Stimulated activated CD8-positive, alpha-beta memory T cell treated with anti-CD3 and anti-CD28 coated beads, Interleukin-12 subunit alpha, Interleukin-12 subunit beta, amount 100 ng/mL, for 24 hours (primary cell): Measurements from ENCODE around the gene SPHK1.
A peak's percentile ranks its signal among the peaks of the same experiment; 100 is the strongest.
"Not testable (repeated sequence)": the region's sequence is repeated elsewhere in the genome, so short reads cannot be mapped to it uniquely, and the experiment has no call there.

ENCODE experiments used
- DNase-seq: peaks from one replicate; pipeline ENCODE4 v3.0.0-alpha.2; 2020; ENCODE audit errors: extremely low read depth

The SPHK1 gene, protein sequence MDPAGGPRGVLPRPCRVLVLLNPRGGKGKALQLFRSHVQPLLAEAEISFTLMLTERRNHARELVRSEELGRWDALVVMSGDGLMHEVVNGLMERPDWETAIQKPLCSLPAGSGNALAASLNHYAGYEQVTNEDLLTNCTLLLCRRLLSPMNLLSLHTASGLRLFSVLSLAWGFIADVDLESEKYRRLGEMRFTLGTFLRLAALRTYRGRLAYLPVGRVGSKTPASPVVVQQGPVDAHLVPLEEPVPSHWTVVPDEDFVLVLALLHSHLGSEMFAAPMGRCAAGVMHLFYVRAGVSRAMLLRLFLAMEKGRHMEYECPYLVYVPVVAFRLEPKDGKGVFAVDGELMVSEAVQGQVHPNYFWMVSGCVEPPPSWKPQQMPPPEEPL

DNA sequence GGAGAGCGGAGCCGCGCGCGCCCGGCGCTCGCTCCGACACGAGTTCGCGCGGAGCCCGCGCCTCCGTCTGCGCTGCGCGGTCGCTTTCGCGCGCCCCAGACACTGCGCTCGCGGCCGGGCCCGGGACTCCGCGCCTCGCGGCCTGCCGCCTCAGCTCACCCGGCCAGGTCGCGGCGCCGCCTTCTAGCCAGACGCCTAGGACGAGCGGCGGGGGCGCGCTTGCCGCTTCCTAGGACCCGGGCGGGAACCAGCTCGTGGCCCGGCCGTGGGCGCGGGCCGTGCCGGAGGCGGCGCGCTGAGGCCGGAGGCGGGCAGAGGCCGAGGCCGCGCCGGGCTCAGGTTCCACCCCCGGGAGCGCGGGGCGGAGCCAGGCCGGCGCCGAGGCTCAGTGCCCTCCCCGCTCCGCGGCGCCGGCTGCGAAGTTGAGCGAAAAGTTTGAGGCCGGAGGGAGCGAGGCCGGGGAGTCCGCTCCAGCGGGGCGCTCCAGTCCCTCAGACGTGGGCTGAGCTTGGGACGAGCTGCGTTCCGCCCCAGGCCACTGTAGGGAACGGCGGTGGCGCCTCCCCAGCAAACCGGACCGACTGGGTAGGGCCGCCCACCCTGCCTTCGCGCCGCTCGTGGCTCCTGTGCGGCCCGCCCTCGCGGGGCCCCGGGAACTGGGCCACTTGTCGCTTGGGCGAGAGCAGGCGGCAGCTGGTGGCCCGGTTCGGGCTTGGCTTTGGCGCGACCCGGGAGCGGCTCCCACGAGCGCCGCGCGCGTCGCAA lies at the start of gene SPHK1:
SPHK1 (plus strand) TSS at position 388 of the 765 bp plus-strand sequence. CDS start 1,036 bp downstream, outside the sequence.
- DNase-seq: no peak

DNA sequence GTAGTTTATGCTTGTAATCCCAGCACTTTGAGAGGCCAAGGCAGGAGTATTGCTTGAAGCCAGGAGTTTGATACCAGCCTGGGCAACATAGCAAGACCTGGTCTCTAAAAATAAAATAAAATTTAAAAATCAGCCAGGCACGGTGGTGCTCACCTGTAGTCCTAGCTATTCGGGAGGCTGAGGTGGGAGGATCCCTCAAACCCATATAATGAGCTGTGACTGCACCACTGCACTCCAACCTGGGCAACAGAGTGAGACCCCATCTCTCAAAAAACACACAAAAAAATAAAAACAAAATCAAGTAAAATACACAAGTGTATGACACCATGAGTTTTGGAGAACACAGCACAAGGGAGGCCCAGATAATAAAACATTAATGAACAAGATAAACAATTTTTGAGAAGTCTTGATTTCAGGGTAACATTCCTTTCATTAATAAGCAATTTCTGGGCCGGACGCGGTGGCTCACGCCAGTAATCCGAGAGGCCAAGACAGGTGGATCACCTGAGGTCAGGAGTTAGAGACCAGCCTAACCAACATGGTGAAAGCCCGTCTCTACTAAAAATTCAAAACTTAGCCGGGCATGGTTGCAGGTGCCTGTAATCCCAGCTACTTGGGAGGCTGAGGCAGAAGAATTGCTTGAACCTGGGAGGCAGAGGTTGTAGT lies 48.6 kb upstream of the SPHK1 start:
- DNase-seq: no peak

DNA sequence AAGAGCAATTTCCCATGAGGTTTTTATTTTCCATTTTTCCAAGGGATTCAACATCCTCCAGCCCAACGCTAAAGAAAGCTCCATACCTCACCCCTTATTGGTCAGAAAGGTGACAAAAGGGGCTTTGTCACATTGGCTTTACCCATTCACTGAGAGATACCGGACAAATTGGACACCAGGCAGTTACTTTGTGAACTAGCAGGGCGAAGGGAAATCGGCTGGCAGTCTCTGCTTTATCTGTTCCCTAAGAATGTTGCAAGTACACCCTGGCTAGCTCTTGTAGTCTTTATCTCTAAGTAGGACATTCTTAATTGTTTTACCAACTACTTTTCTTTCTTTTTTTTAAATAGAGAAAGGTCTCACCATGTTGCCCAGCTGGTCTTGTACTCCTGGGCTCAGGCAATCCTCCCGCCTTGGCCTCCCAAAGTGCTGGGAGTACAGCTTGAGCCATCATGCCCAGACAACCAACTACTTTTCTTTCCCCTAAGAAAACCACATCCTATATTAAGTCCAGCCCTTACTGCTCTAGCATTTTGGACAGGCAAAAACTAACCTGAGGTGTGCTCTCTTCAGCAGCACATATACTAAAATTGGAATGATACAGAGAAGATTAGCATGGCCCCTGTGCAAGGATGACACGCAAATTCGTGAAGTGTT lies 47.5 kb upstream of the SPHK1 start:
- DNase-seq: no peak

DNA sequence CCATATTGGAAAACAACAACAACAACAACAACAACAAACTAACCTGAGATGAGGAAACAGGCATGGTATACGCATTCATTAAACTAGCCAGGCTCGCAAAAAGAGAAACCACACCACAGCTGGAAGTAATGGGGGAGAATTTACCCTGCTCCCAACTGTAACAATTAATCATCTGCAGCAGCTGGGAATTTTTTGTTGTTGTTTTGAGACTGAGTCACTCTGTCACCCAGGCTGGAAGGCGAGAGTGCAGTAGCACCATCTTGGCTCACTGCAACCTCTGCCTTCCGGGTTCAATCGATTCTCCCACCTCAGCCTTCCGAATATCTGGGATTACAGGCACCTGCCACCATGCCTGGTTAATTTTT lies 47.0 kb upstream of the SPHK1 start:
- no peak for DNase-seq

DNA sequence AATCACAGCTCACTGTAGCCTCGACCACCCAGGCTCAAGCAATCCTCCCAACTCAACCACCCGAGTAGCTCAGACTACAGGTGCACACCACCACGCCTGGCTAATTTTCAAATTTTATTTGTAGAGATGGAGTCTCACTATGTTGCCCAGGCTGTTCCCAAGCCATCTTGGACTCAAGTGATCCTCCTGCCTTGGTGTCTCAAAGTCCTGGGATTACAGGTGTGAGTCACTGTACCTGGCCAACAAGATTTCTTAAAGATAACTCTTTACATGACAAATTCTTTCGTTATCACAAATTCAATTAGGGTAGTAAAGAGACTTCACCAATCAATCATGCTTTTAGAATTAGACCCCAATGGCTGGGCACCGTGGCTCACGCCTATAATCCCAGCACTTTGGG lies 43.1 kb upstream of the SPHK1 start:
- DNase-seq: no peak

DNA sequence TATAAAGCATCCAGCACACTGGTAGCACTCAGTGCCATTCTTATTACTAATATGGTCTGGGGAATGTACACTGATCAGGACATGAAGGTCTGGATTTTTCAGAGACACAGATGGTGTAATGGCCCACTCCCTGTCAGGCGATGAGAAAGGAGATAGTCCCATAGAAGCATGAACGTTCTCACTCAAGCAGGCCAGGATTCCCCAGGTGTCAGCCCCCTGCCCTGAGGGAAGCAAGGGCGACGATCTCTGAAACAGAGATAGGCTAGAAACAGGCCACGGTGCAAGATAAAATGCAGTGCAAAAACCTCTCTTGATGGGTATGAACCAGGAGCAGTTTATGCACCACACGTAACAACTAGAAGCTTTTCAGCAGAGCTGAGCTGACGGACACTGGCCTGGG lies 41.3 kb upstream of the SPHK1 start:
- no peak for DNase-seq

DNA sequence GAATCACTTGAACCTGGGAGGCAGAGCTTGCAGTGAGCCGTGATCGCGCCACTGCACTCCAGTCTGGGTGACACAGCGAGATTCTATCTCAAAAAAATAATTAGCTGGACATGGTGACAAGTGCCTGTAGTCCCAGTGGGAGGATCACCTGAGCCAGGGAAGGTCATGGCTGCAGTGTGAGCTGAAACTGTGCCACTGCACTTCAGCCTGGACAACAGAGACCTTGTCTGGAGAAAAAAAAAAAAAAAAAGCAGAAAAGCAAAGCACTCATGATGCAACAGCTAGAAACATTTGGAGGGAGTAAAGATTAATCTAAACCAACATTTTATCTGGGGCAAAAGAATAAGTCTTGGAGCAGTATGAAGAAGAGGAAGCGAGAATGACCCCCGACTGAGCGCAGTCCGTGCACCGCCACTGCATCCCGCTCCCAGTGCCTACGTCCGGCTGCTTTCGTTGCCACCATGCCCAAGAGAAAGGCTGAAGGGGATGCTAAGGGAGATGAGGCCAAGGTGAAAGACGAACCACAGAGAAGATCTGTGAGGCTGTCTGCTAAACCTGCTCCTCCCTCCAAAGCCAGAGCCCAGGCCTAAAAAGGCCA lies 38.9 kb upstream of the SPHK1 start:
- DNase-seq: no peak

DNA sequence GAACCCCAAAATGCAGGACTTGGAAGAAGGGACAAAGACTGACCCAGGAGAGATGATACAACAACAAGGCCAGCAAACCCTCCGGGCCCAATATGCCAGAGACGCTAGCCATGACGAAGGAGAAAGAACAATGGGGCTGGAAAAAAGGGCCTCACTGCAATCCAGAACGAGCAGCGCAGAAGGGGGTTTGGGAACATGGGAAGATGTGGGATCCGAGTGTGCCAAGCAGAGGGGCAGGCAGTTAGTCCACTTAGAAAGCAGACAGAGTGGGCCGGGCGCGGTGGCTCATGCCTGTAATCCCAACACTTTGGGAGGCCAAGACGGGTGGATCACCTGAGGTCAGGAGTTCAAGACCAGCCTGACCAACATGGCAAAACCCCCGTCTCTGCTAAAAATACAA lies 37.5 kb upstream of the SPHK1 start:
- DNase-seq: not testable (repeated sequence)

DNA sequence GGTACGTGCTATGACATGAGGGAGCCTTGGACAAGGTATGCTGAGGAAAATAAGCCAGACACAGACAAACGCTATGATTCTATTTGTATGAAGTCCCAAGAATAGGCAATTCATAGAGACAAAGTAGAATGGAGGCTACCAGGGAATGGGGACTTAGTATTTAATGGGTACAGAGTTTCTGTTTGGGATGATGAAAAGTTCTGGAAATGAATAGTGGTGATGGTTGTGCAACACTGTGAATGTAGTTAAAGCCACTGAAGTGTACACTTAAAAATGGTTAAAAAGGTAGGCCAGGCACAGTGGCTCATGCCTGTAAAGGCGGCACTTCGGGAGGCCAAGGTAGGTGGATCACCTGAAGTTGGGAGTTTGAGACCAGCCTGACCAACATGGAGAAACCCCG lies 33.9 kb upstream of the SPHK1 start:
- DNase-seq: no peak

DNA sequence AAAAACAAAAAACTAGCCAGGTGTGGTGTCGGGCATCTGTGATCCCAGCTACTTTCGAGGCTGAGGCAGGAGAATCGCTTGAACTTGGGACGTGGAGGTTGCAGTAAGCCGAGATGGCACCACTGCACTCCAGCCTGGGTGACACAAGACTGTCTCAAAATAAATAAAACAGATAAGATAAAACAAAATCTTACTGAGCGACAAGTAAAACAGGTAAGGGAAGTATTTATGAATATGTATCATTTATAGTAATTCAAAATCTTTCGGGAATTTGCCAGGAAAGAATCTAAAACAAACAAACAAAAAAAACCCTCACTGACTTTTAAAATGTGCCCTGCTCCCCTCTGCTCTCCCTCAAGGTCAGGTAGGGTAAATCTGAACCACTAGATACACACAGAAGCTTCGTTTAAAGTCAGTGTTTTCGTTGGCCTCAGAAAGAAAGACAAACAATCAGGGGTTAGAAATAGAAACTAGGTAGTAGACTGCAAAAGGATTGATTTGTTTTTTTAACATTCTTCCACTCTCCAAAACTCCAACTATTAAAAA lies 32.8 kb upstream of the SPHK1 start:
- no peak for DNase-seq

DNA sequence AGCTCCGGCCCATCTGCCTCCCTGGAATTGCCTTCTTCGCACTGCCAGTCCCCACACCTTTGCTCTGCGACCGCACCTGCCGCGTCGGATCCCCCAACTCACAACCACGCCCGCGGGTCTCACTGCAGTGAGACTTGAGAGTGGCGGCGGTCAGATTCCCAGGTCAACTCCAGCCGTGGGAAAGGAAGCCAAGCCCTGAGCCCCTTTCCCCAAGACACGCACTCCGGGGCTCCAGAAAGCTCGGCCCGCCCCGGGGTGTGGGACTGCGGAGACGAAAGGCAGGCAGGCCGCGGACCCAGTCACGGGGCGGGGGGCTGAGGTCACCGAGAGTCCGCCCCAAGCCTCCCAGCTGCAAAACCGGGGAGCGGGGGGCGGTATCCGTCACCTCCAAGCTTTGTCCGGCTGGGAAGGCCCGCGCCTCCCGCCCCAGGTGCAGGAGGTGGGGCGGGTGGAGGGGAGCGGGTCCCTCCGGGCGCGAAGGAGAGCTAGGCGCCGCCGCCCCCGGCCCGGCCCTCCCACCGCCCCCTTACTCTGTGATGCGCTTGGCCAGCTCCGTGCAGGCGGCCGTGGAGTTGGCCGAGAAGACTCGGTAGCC lies 31.3 kb upstream of the SPHK1 start:
- DNase-seq: no peak

DNA sequence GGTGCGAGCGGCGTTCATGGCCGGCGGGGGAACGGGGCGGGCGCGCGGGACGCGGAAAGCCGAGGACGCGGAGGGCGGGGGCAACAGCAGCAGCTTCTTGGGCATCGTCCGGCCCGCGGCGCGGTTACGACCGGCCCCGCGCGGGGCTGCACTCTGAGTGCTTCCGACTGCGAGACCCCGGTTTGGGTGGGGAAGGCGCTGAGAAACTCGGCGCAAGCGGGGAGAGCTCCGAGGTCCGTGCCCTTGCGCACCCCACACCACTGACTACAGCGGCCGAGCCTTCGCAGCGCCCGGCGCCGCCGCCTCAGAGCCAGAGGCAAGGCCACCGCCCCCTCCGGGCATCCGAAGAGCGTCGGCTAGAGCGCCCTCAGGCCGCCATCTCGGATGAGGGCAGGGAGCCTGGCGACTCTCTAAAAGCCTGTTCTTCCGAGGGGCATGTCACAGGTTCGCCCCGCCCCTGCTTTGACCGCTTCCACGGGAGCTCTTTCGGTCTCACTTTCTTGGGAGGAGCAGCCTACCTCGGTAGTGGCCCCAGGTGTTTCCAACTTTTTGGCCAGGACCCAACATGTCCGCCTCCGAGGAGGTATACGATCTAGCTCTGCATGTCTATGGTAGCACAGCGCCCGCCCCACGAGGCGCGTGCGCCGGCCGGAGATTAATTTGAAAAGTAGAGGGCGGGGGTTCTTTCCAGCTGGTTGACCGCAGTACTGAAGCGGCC lies 30.7 kb upstream of the SPHK1 start, which contains the start of gene PRPSAP1:
PRPSAP1 (minus strand) TSS at position 318 of the 718 bp plus-strand sequence; CDS start at position 105, 213 bp downstream.
- peak; percentile 55 for DNase-seq

DNA sequence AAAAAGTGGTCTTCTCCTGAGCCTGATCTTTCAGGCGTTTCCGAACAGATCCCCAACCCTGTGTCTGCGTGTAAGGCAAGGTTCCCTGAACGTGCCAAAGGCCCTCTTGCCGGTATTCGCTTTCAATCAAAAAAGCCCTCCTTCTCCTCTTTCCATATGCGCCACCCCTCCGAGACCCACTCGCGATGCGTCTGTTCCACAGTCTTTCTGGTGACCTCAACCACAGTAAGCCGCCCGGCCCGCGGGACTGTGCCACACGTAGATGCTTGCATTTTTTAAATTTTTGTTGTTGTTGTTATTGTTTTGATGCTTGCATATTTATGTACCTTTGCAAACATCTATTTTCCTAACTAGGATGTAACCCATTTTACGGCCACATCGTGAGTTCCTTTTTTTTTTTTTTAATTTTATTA lies 30.1 kb upstream of the SPHK1 start:
- DNase-seq: no peak

DNA sequence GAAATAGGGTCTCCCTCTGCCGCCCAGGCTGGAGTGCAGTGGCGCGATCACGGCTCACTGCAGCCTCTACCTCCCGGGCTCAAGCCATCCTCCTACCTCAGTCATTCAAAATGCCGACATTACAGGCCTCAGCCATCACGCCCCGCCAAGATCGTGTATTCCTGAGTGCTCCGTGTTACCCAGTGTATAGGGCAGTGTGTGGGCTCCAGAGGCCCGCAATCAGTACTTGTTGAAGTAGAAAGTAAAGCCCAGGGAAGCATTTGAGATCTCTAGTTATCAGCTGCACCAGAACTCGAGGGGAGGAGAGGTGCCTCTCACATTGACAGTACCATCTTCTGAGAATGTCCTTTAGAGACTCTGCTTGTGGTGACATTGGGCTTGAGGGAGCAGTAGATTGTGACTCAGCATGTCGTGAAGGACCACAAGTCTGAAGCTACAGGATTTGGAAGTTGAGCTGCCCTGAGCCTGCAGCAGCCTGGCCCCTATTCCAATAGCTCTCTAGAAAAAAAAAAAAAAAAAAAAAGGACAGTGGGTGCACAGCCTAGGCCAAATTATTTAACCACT lies 29.6 kb upstream of the SPHK1 start:
- DNase-seq: no peak

DNA sequence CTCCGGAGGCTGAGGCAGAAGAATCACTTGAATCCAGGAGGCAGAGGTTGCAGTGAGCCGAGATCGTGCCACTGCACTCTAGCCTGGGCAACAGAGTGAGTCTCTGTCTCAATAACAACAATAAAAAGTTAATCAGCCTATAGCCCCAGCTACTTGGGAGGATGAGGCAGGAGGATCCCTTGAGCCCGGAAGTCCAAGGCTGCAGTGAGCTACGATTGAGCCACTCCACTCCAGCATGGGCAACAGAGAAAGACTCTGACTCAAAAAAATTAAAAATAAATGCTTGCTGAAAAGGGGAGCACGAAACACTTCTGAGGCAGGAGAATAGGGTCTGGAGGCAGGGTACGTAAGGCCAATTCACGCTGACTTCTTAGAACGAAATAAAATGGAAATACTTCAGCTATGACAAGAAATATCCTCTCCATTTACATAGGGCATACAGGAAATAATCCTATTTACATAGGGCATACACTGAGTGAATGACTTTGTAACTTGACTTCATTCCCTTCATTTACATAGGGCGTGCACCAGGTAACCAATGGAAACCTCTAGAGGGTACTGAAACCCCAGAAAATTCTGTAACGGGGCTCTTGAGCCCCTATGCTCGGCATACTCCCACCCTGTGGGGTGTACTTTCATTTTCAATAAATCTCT lies 27.5 kb upstream of the SPHK1 start:
- no peak for DNase-seq

DNA sequence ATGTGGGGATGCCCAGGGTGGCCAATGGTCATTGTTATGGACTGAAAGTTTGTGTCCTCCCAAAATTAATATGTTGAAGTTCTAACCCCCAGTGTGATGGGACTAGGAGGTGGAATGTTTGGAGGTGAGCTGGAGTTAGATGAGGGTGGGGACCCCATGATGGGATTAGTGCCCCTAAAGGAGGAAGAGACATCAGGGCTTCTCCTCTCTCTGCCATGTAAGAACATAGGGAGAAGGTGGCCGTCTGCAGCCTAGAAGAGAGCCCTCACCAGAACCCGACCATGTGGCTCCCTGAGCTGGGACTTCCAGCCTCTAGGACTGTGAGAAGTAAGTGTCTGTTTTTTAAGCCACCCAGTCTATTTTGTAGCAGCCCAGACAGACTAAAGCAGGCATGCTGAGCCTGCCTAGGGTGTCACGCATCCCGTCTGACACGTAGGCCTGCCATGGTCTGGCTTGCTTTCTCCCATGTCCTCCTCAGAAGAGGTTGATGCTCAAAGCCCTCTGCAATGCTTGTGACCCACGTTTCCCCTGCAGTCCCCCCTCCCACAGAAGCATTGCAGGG lies 26.7 kb upstream of the SPHK1 start:
- DNase-seq: no peak

DNA sequence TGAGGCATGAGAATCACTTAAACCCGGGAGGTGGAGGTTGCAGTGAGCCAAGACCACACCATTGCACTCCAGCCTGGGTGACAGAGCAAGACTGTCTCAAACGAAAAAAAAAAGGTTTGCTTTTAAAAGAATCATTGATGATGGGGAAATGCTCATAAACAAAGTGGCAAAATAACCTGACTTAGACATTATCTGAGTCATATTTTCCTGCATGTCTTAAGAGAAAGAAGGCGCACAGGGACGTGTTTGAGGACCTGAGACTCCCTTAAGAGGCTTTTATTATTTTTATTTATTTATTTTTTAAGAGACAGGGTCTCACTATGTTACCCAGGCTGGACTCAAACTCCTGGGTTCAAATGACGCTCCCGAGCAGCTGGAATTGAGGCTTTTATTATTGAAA lies 25.0 kb upstream of the SPHK1 start:
- DNase-seq: no peak

DNA sequence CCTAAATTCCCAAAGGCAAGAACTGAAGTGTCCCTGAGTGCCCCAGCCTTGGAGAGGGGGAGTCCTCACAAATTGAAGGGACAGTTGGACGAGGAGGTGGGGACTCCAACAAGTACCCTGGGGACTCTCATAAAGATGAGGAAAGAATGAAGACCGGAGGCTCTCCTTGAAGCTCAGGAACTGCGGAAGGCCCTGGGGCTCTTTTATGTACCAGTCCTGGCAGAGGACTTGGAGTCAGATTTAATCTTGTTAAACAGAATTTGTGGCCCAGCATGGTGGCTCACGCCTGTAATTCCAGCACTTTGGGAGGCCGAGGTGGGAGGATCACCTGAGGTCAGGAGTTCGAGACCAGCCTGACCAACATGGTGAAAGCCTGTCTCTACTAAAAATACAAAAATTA lies 24.6 kb upstream of the SPHK1 start:
- not testable (repeated sequence) for DNase-seq

DNA sequence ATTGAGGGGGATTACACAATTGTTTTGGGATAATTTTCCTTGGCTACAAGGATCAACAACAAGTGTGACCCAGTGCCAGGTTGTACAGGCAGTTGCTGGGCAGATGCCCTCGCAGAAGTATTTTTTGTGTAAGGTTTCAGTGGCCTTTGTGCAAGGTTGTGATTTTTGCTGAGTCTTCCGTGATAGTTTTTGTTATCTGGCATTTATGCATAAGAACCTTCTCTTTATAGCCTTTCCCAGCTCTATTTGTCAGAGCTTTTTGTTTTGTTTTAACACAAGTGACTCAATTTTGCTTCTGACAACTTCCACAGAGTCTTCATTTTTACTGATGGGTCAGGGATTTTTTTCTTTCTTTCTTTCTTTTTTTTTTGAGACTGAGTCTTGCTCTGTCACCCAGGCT lies 23.9 kb upstream of the SPHK1 start:
- no peak for DNase-seq
